ENCODE results near the gene RAB22A.

Gene RAB22A

DNA sequence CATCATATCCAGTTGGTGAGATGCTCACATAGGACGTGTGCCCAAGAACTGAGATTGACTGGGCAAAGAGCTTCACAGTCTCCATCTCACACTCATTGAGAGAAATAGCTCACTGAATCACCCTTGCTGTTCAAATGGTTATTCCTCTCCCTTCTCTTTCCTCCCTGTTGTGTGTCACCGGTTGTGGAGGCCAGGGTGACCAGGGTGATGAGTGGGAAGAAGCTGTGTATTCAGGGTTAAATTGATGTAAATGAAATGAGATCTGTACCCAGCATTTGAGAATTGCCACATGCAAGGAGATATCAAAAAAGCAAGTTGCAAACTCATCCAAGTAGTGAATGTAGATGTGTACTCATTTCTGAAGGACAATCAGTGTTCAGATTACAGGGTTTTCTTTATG lies 43.0 kb downstream of the RAB22A start:
- TF ChIP-seq TAF1 (IDR thresholded peaks at IDR 0.05; ENCODE audit: borderline replicate concordance, insufficient read depth, low read length) = no peak
- TF ChIP-seq, protein P1, sequence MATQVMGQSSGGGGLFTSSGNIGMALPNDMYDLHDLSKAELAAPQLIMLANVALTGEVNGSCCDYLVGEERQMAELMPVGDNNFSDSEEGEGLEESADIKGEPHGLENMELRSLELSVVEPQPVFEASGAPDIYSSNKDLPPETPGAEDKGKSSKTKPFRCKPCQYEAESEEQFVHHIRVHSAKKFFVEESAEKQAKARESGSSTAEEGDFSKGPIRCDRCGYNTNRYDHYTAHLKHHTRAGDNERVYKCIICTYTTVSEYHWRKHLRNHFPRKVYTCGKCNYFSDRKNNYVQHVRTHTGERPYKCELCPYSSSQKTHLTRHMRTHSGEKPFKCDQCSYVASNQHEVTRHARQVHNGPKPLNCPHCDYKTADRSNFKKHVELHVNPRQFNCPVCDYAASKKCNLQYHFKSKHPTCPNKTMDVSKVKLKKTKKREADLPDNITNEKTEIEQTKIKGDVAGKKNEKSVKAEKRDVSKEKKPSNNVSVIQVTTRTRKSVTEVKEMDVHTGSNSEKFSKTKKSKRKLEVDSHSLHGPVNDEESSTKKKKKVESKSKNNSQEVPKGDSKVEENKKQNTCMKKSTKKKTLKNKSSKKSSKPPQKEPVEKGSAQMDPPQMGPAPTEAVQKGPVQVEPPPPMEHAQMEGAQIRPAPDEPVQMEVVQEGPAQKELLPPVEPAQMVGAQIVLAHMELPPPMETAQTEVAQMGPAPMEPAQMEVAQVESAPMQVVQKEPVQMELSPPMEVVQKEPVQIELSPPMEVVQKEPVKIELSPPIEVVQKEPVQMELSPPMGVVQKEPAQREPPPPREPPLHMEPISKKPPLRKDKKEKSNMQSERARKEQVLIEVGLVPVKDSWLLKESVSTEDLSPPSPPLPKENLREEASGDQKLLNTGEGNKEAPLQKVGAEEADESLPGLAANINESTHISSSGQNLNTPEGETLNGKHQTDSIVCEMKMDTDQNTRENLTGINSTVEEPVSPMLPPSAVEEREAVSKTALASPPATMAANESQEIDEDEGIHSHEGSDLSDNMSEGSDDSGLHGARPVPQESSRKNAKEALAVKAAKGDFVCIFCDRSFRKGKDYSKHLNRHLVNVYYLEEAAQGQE (IDR thresholded peaks at IDR 0.05; ENCODE audit: insufficient read depth in 1 of 2, low read depth in 2 of 2, low read length in 2 of 2) = no peak
- no peak for TF ChIP-seq POLR2AphosphoS5 (IDR thresholded peaks at IDR 0.05; ENCODE audit: low read depth, low read length)
- TF ChIP-seq SIN3A (IDR thresholded peaks at IDR 0.05; ENCODE audit: borderline replicate concordance, insufficient read depth, low read length) = no peak
- no peak for TF ChIP-seq FOXP2 (optimal IDR thresholded peaks at IDR 0.05; ENCODE audit: borderline replicate concordance, extremely low read depth, extremely low read length, insufficient read depth)

DNA sequence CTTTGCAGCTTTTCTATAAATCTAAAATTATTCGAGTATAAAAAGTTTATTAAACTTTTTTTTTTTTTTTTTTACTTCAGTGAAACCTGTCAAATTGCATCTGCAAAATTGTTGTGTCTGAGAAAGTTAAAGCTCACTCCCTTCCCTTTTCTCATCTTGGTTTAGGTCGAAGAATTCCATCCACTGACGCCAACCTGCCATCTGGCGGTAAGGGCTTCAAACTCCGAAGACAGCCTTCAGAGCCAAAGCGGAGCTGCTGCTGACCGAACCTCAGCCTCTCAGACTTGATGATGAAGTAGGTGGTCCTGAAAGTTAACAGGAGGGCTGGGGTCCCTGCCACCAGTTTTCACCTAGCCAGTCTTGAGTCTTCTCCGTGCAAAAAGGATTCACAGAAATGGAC lies 49.9 kb downstream of the RAB22A start:
- TF ChIP-seq POLR2AphosphoS5 (IDR thresholded peaks at IDR 0.05; ENCODE audit: low read depth, low read length) (no peak), SIN3A (IDR thresholded peaks at IDR 0.05; ENCODE audit: borderline replicate concordance, insufficient read depth, low read length) (no peak), TAF1 (IDR thresholded peaks at IDR 0.05; ENCODE audit: borderline replicate concordance, insufficient read depth, low read length) (no peak), FOXP2 (optimal IDR thresholded peaks at IDR 0.05; ENCODE audit: borderline replicate concordance, extremely low read depth, extremely low read length, insufficient read depth) (no peak)
- TF ChIP-seq, protein P1 (IDR thresholded peaks at IDR 0.05; ENCODE audit: insufficient read depth in 1 of 2, low read depth in 2 of 2, low read length in 2 of 2) = no peak

DNA sequence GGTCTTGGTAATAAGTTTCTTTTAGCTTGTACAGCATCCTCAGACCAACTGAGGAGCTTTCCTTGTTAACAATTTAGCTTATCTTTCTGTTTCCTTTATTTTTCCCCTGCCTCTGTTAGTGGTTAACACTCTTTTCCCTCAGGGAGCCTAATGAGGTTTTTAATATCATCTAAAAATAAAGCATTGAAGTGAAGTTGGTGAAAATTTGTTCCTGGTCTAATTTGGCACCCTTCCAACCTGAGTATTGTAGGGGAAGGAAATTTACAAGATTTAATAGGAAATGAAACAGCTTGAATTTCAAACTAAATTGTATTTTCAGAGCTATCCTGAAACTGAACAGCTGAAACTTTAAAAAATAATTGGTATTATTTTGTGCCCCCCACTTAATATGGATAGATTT lies 51.4 kb downstream of the RAB22A start:
- TF ChIP-seq, protein P1 (IDR thresholded peaks at IDR 0.05; ENCODE audit: insufficient read depth in 1 of 2, low read depth in 2 of 2, low read length in 2 of 2) = no peak
- TF ChIP-seq TAF1 (IDR thresholded peaks at IDR 0.05; ENCODE audit: borderline replicate concordance, insufficient read depth, low read length) (no peak), SIN3A (IDR thresholded peaks at IDR 0.05; ENCODE audit: borderline replicate concordance, insufficient read depth, low read length) (no peak), POLR2AphosphoS5 (IDR thresholded peaks at IDR 0.05; ENCODE audit: low read depth, low read length) (no peak), FOXP2 (optimal IDR thresholded peaks at IDR 0.05; ENCODE audit: borderline replicate concordance, extremely low read depth, extremely low read length, insufficient read depth) (no peak)

DNA sequence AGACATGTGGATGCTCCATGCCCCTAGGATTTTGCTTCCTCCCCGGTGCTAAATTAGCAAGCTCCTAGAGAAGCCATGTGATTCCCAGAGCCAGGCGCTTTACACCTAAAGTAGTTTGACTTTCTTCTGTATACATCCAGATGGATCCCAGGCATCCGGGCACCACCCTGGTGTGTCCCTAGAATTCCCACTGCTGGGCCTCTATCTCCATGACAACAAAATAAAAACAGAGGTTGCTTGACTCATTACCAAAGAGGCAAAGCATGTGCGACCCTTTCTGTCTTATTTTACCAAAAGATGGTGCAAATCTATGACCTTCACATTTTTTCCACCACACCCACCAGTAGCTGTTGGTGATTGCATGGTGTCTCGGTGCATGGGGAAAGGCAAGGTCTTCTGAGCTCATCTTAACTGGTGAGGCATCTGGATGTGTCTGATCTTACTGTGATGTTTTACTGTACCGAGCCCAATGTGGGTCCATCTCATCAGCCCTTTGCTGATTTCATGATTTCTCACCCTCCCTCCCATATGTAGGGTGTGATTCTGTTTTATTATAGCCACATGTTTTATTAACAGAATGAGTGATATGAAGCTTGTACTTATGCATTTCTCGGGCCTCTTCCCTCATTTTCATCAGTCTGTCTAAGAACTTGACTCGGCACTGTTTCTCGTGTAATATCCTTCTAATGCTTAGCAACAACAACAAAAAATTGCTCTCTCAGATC lies 52.1 kb downstream of the RAB22A start:
- TF ChIP-seq, protein P1 (IDR thresholded peaks at IDR 0.05; ENCODE audit: insufficient read depth in 1 of 2, low read depth in 2 of 2, low read length in 2 of 2) = no peak
- TF ChIP-seq FOXP2 (optimal IDR thresholded peaks at IDR 0.05; ENCODE audit: borderline replicate concordance, extremely low read depth, extremely low read length, insufficient read depth) = no peak
- TF ChIP-seq TAF1 (IDR thresholded peaks at IDR 0.05; ENCODE audit: borderline replicate concordance, insufficient read depth, low read length) = no peak
- no peak for TF ChIP-seq POLR2AphosphoS5 (IDR thresholded peaks at IDR 0.05; ENCODE audit: low read depth, low read length)
- TF ChIP-seq SIN3A (IDR thresholded peaks at IDR 0.05; ENCODE audit: borderline replicate concordance, insufficient read depth, low read length) = no peak
